Esophagus muscularis mucosa (tissue), 4 donors: Measurements from ENCODE around the gene LTB4R2.

Experiments
- CTCF ChIP-seq, 3 experiments: fragments of 200-600 bp in 2 of 3; fragments of 450-650 bp in 1 of 3; sonication (generic) in 2 of 3; IDR thresholded peaks; one replicate each; pipeline ENCODE4 v1.5.1; 2017 to 2019; ENCODE audit warnings: antibody characterized with exemption in 3 of 3, mild to moderate bottlenecking in 2 of 3, moderate library complexity in 1 of 3
- EP300 ChIP-seq: sonication (generic); formaldehyde crosslinking; IDR thresholded peaks from one replicate; pipeline ENCODE4 v1.6.1; 2017; ENCODE audit warnings: antibody characterized with exemption
- POLR2A ChIP-seq: fragments of 450-650 bp; IDR thresholded peaks from one replicate; pipeline ENCODE4 v1.6.1; 2017; ENCODE audit warnings: antibody characterized with exemption, moderate library complexity, mild to moderate bottlenecking, low read depth

GRCh38 chr14:24277606-24278321 lies 32.2 kb upstream of the LTB4R2 start:
- TF ChIP-seq POLR2A (no peak), CTCF (IDR thresholded peaks at IDR 0.05) (no peak), EP300 (no peak)
